Measurements from ENCODE around the gene EFL1. TPM values are rescaled to one million over a fixed set of nuclear protein-coding genes. Genes with fewer than 3 reads are reported as not detected.

EFL1 gene
- polyA plus RNA-seq, 3 donors: 19.3 to 22.4 (median 22.0) TPM

- DNase-seq (ENCODE audit: extremely low read depth in 1 of 11, low read depth in 9 of 11, low spot score in 4 of 11): no peak
These were observed 126.9 kb downstream of the EFL1 start for GRCh38 chr15:82135638-82136037.

GRCh38 chr15:82134461-82134860, 128.1 kb downstream of the EFL1 start:
- no peak for DNase-seq (ENCODE audit: extremely low read depth in 1 of 11, low read depth in 9 of 11, low spot score in 4 of 11)

- DNase-seq (ENCODE audit: extremely low read depth in 1 of 11, low read depth in 9 of 11, low spot score in 4 of 11): no peak
These were observed 129.3 kb downstream of the EFL1 start for GRCh38 chr15:82133251-82133650.

GRCh38 chr15:82132742-82133141, 129.8 kb downstream of the EFL1 start:
- DNase-seq (ENCODE audit: extremely low read depth in 1 of 11, low read depth in 9 of 11, low spot score in 4 of 11): no peak

GRCh38 chr15:82132096-82132495, 130.4 kb downstream of the EFL1 start:
- DNase-seq (ENCODE audit: extremely low read depth in 1 of 11, low read depth in 9 of 11, low spot score in 4 of 11): no peak

GRCh38 chr15:82130248-82130647, 132.3 kb downstream of the EFL1 start:
- DNase-seq (ENCODE audit: extremely low read depth in 1 of 11, low read depth in 9 of 11, low spot score in 4 of 11): no peak

- peak in 2 of 11 donors; percentile 35 to 40 for DNase-seq (ENCODE audit: extremely low read depth in 1 of 11, low read depth in 9 of 11, low spot score in 4 of 11)
These were observed 132.8 kb downstream of the EFL1 start for GRCh38 chr15:82129761-82130160.

- no peak for DNase-seq (ENCODE audit: extremely low read depth in 1 of 11, low read depth in 9 of 11, low spot score in 4 of 11)
These were observed 133.3 kb downstream of the EFL1 start for GRCh38 chr15:82129149-82129692.

GRCh38 chr15:82128401-82129148, 134.0 kb downstream of the EFL1 start:
- peak in 2 of 11 donors; percentile 3 to 14 for DNase-seq (ENCODE audit: extremely low read depth in 1 of 11, low read depth in 9 of 11, low spot score in 4 of 11)

GRCh38 chr15:82127581-82127980, 135.0 kb downstream of the EFL1 start:
- DNase-seq (ENCODE audit: extremely low read depth in 1 of 11, low read depth in 9 of 11, low spot score in 4 of 11): no peak

GRCh38 chr15:82126346-82126745, 136.2 kb downstream of the EFL1 start:
- no peak for DNase-seq (ENCODE audit: extremely low read depth in 1 of 11, low read depth in 9 of 11, low spot score in 4 of 11)

- DNase-seq (ENCODE audit: extremely low read depth in 1 of 11, low read depth in 9 of 11, low spot score in 4 of 11): no peak
These were observed 137.9 kb downstream of the EFL1 start for GRCh38 chr15:82124331-82125263.

GRCh38 chr15:82122746-82123400, 139.7 kb downstream of the EFL1 start:
- DNase-seq (ENCODE audit: extremely low read depth in 1 of 11, low read depth in 9 of 11, low spot score in 4 of 11): no peak

- DNase-seq (ENCODE audit: extremely low read depth in 1 of 11, low read depth in 9 of 11, low spot score in 4 of 11): no peak
These were observed 144.5 kb downstream of the EFL1 start for GRCh38 chr15:82118040-82118439.

GRCh38 chr15:82117296-82117695, 145.2 kb downstream of the EFL1 start:
- DNase-seq (ENCODE audit: extremely low read depth in 1 of 11, low read depth in 9 of 11, low spot score in 4 of 11): no peak

GRCh38 chr15:82114660-82115059, 147.9 kb downstream of the EFL1 start:
- DNase-seq (ENCODE audit: extremely low read depth in 1 of 11, low read depth in 9 of 11, low spot score in 4 of 11): no peak

GRCh38 chr15:82113106-82113715, 149.3 kb downstream of the EFL1 start:
- no peak for DNase-seq (ENCODE audit: extremely low read depth in 1 of 11, low read depth in 9 of 11, low spot score in 4 of 11)

- DNase-seq (ENCODE audit: extremely low read depth in 1 of 11, low read depth in 9 of 11, low spot score in 4 of 11): no peak
These were observed 150.6 kb downstream of the EFL1 start for GRCh38 chr15:82111918-82112317.

- DNase-seq (ENCODE audit: extremely low read depth in 1 of 11, low read depth in 9 of 11, low spot score in 4 of 11): no peak
These were observed 152.4 kb downstream of the EFL1 start for GRCh38 chr15:82110144-82110543.

Measured in renal cortex interstitium (tissue), 11 donors.